ENCODE results near the gene RNASE7. TPM values are rescaled to one million over a fixed set of nuclear protein-coding genes. Genes with fewer than 3 reads are reported as not detected.

The RNASE7 gene
- total RNA-seq, 1 experiment from 2014 or later = not detected

- BruUV-seq (replicated peaks) = no TSS peak
- H3K27me3 ChIP-seq (ENCODE audit: insufficient read depth, low read length) = no peaks in the 10 kb centered on the region; the same call in 1 of the 2 replicates
- TF ChIP-seq JUND (IDR thresholded peaks at IDR 0.05) (no peak), REST (IDR thresholded peaks at IDR 0.05; ENCODE audit: low read depth) (no peak), SRF (IDR thresholded peaks at IDR 0.05; ENCODE audit: low read depth) (no peak), MAX (IDR thresholded peaks at IDR 0.05) (no peak), EZH2phosphoT487 (IDR thresholded peaks at IDR 0.05; ENCODE audit: borderline replicate concordance) (no peak), SIN3A (IDR thresholded peaks at IDR 0.05; ENCODE audit: low read depth) (no peak), ZBTB33 (IDR thresholded peaks at IDR 0.05; ENCODE audit: extremely low read depth, insufficient replicate concordance, low read length) (no peak), POLR2AphosphoS5 (IDR thresholded peaks at IDR 0.05; ENCODE audit: low read depth, low read length) (no peak), ZNF274 (IDR thresholded peaks at IDR 0.05; ENCODE audit: low read depth, low read length) (no peak), FOSL1 (IDR thresholded peaks at IDR 0.05; ENCODE audit: low read depth) (no peak), ELF1 (IDR thresholded peaks at IDR 0.05; ENCODE audit: borderline replicate concordance, low read depth) (no peak), RAD21 (IDR thresholded peaks at IDR 0.05; ENCODE audit: low read depth) (no peak), YY1 (IDR thresholded peaks at IDR 0.05; ENCODE audit: extremely low read depth, insufficient replicate concordance, low read depth, low read length) (no peak), CEBPB (IDR thresholded peaks at IDR 0.05; ENCODE audit: low read depth) (no peak), EZH2 (IDR thresholded peaks at IDR 0.05) (no peak), ZFX (IDR thresholded peaks at IDR 0.05) (no peak), TCF7L2 (IDR thresholded peaks at IDR 0.05; ENCODE audit: borderline replicate concordance, extremely low read depth, insufficient read depth, insufficient read length) (no peak), SP1 (IDR thresholded peaks at IDR 0.05; ENCODE audit: low read depth) (no peak)
Measured at GRCh38 chr14:21037156-21037555, 5.0 kb upstream of the RNASE7 start.

More at GRCh38 chr14:21037156-21037555, 5.0 kb upstream of the RNASE7 start:
- Histone ChIP-seq H3K4me2 (ENCODE audit: low read length) (no peak overlapping the region), H3K9me2 (ENCODE audit: insufficient read depth) (no peaks in the 10 kb centered on the region), H2AFZ (ENCODE audit: low read depth, low read length, poor library complexity, severe bottlenecking) (no peak overlapping the region), H3K4me1 (ENCODE audit: control insufficient read depth in 1 of 2, insufficient read depth in 2 of 2, low read length in 2 of 2) (peaks cover 0 to 7% of the 10 kb centered on the region in 2 experiments; a peak in 1 of 4 replicates), H3K9ac (ENCODE audit: low read length) (no peak overlapping the region), H3K4me3 (replicated peaks in 1 of 2; ENCODE audit: low read depth in 1 of 2, low read length in 2 of 2) (no peak overlapping the region), H3K79me2 (ENCODE audit: insufficient read depth, low read length) (no peaks in the 10 kb centered on the region), H3K27ac (ENCODE audit: low read depth, low read length) (no peak overlapping the region), H3K9me3 (ENCODE audit: control insufficient read depth in 1 of 2, insufficient read depth in 1 of 2, low read depth in 1 of 2, low read length in 2 of 2) (no peaks in the 10 kb centered on the region), H3K36me3 (ENCODE audit: control insufficient read depth in 1 of 2, insufficient read depth in 2 of 2, low read length in 2 of 2) (no peaks in the 10 kb centered on the region), H4K20me1 (ENCODE audit: insufficient read depth) (no peaks in the 10 kb centered on the region)
- no peak for ATAC-seq
- intact Hi-C loops (cut with micrococcal nuclease) = no loop called here
- ChIA-PET CTCF (interaction anchor here (5.2 kb wide), 1 partner anchor 22 kb away, joined by 25 read pairs; no protein-coding TSS in a partner anchor), POLR2A (no interaction called here), RAD21 (ENCODE audit: low non-redundant PET in 1 of 2, low total read pairs in 2 of 2, uncharacterized antibody in 2 of 2, unreplicated experiment in 2 of 2) (no interaction called here)
- DNase-seq (ENCODE audit: low read depth, low spot score) = no peak
